NCI-H1436 treated with DMSO at 0.1 percent for 48 hours (cell line): ENCODE data around the gene CGA.

Experiments used
- DNase-seq: peaks from one replicate; lab custom pipeline; 2025; lab: John Stamatoyannopoulos, UW

The CGA gene

GRCh38 chr6:87088076-87088475, 6.8 kb downstream of the CGA start:
- DNase-seq: no peak

GRCh38 chr6:87082160-87082721, 12.7 kb downstream of the CGA start:
- DNase-seq: no peak

- no peak for DNase-seq
Observed at GRCh38 chr6:87078983-87079616, 15.8 kb downstream of the CGA start.

GRCh38 chr6:87075168-87075567, 19.7 kb downstream of the CGA start:
- DNase-seq: no peak

GRCh38 chr6:87074101-87074621, 20.7 kb downstream of the CGA start:
- no peak for DNase-seq

- DNase-seq: no peak
Observed at GRCh38 chr6:87071683-87072082, 23.2 kb downstream of the CGA start.

- no peak for DNase-seq
Observed at GRCh38 chr6:87070741-87071140, 24.2 kb downstream of the CGA start.

GRCh38 chr6:87068795-87069194, 26.1 kb downstream of the CGA start:
- DNase-seq: no peak

GRCh38 chr6:87066449-87067333, 28.2 kb downstream of the CGA start:
- no peak for DNase-seq

- no peak for DNase-seq
Observed at GRCh38 chr6:87065117-87065516, 29.8 kb downstream of the CGA start.

GRCh38 chr6:87059943-87060342, 35.0 kb downstream of the CGA start:
- no peak for DNase-seq

- no peak for DNase-seq
Observed at GRCh38 chr6:87054143-87054833, 40.6 kb downstream of the CGA start.

GRCh38 chr6:87053312-87053711, 41.6 kb downstream of the CGA start:
- no peak for DNase-seq

- no peak for DNase-seq
Observed at GRCh38 chr6:87049779-87050178, 45.1 kb downstream of the CGA start.

GRCh38 chr6:87045521-87046075, 49.3 kb downstream of the CGA start:
- no peak for DNase-seq

- no peak for DNase-seq
Observed at GRCh38 chr6:87040729-87041128, 54.2 kb downstream of the CGA start.
